ENCODE data around the gene RNF31. TPM values are rescaled to one million over a fixed set of nuclear protein-coding genes. Genes with fewer than 3 reads are reported as not detected.

Gene RNF31
- total and polyA plus RNA-seq, 4 experiments from 2014 or later = 44.3 to 113 (median 91.8) TPM

DNA sequence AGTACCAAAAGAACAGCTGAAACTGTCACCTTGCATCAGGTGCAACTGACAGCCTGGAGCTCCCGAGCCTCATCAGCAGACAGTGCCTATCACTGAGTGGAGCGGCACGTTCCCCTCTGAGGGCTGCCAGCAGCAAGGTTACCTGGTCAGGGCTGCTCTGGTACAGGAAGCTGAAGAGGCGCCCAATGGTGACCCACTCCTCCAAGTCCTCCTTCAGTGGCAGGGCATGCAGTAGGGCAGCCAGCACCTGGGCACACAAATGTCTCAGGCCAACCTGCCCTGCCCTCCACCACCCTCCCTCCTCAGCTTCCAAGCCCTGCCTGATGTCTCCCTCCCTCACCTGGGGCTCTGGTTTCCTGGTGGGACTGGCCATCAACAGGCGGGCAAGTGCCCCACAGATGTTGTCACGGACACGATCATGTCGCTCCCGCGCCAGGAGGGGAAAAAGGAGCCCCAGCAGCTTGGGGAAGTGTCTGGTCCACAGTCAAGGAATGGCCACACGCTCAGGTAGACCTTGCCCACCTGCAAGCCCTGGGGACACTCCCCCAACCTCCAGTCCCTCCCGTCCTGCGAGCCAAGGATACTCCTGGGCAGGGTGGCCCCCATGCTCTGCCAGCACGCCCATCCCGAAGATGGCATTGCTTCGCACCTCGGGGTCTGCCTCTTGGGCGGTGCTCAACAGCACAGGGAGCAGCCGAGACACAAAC lies 34.2 kb downstream of the RNF31 start:
- H3K27ac Mint-ChIP-seq = peak overlapping the region in 4 of 7 donors; percentile 5 to 66 (median 44)
- ChIA-PET CTCF (ENCODE audit: partially characterized antibody) (interaction anchor here (0.8 to 1.4 kb wide), 3 partner anchors 65 to 152 kb away, joined by 3 to 4 read pairs (median 3); no protein-coding TSS in a partner anchor), POLR2A (ENCODE audit: partially characterized antibody) (interaction anchor here (1.1 to 1.4 kb wide), 4 partner anchors 14 to 101 kb away, joined by 3 to 4 read pairs (median 4); partner anchors contain the start of genes MDP1 and TM9SF1)
- H3K4me3 ChIP-seq (ENCODE audit: low read length in 2 of 2) = no peak overlapping the region
- H3K36me3 ChIP-seq (ENCODE audit: insufficient read depth, low read length) = peaks cover 65% of the 10 kb centered on the region
- H3K27ac ChIP-seq (ENCODE audit: low read depth, low read length) = no peak overlapping the region
- no peaks in the 10 kb centered on the region for H3K9me3 ChIP-seq (ENCODE audit: control insufficient read depth in 1 of 2, low read length in 2 of 2)
- DNase-seq = no peak
- H3K36me3 Mint-ChIP-seq = peaks cover 19 to 68% of the 10 kb centered on the region in 2 donors
- peak overlapping the region in 1 of 8 donors; percentile 3 for H3K4me3 Mint-ChIP-seq
- H3K4me1 Mint-ChIP-seq = peaks cover 1 to 9% (median 4%) of the 10 kb centered on the region in 4 donors
- H3K27me3 ChIP-seq (ENCODE audit: insufficient read depth, low read length) = no peaks in the 10 kb centered on the region
- no peaks in the 10 kb centered on the region for H3K4me1 ChIP-seq (ENCODE audit: insufficient read depth, low read length)
- H3K27me3 Mint-ChIP-seq = no peaks in the 10 kb centered on the region
- intact Hi-C loops (cut with micrococcal nuclease) = no loop called here
- no peaks in the 10 kb centered on the region for H3K9me3 Mint-ChIP-seq

DNA sequence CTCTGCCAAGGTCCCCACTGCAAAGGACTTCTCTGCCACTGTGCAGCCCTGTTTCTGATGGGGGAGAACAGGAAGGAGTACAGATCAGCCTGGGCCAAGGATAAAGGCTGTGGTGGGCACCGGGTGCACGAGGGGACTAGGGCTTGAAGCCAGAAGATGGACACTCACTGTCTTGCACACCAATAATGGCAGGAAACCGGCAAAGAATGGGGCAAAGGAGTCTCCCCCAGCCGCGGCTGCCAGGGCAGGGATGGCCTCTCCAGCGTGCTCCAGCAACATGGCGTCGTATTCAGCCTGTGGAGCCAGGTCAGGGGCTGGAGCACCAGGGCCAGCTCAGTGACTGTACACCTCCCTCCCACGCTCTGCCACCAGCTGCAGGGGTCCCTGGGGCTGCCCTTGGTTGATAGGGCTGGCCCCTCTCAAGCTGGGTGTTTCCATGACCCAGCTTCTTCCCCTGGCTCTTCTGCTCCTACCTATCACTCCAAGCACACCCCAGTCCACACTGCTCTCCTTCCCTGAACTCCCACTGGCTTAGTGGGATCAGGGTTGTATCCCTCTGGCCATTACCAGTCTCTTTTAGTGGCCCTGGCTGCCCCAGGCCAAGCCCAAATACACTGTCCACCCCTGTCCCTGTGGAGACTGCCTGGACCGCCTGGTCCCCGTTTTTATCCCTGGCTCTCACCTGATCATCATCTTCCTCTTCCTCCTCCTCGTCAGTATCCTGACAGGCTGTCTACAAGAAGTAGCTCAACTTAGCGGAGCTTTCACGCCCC lies 35.0 kb downstream of the RNF31 start:
- Mint-ChIP-seq H3K4me3 (peak overlapping the region in 2 of 8 donors; percentile 3 to 57), H3K27me3 (no peaks in the 10 kb centered on the region), H3K9me3 (no peaks in the 10 kb centered on the region), H3K4me1 (peaks cover 5 to 16% (median 8%) of the 10 kb centered on the region in 4 donors), H3K36me3 (peaks cover 19 to 63% of the 10 kb centered on the region in 2 donors), H3K27ac (peak overlapping the region; percentile 29 to 83 (median 63))
- H3K9me3 ChIP-seq (ENCODE audit: control insufficient read depth in 1 of 2, low read length in 2 of 2) = no peaks in the 10 kb centered on the region
- no peaks in the 10 kb centered on the region for H3K27me3 ChIP-seq (ENCODE audit: insufficient read depth, low read length)
- DNase-seq = no peak
- CTCF ChIA-PET (ENCODE audit: partially characterized antibody) = interaction anchor here (0.9 to 1.4 kb wide), 2 partner anchors 73 to 75 kb away, joined by 3 read pairs; no protein-coding TSS in a partner anchor
- H3K36me3 ChIP-seq (ENCODE audit: insufficient read depth, low read length) = peaks cover 63% of the 10 kb centered on the region
- POLR2A ChIA-PET (ENCODE audit: partially characterized antibody) = interaction anchor here (1.1 to 1.4 kb wide), 4 partner anchors 13 to 101 kb away, joined by 3 to 4 read pairs (median 4); partner anchors contain the start of genes MDP1 and TM9SF1
- H3K4me1 ChIP-seq (ENCODE audit: insufficient read depth, low read length) = peaks cover 6% of the 10 kb centered on the region
- intact Hi-C loops (cut with micrococcal nuclease) = no loop called here
- no peak overlapping the region for H3K4me3 ChIP-seq (ENCODE audit: low read length in 2 of 2)
- no peak overlapping the region for H3K27ac ChIP-seq (ENCODE audit: low read depth, low read length)

GRCh38 chr14:24183014-24183481 lies 35.8 kb downstream of the RNF31 start:
- no peak for DNase-seq
- H3K4me1 ChIP-seq (ENCODE audit: insufficient read depth, low read length) = peaks cover 13% of the 10 kb centered on the region
- intact Hi-C loops (cut with micrococcal nuclease) = no loop called here
- POLR2A ChIA-PET (ENCODE audit: partially characterized antibody) = interaction anchor here (0.8 kb wide), 1 partner anchor 12 kb away, joined by 3 read pairs; the partner anchor contains the start of gene TM9SF1
- H3K36me3 ChIP-seq (ENCODE audit: insufficient read depth, low read length) = peaks cover 57% of the 10 kb centered on the region
- CTCF ChIA-PET (ENCODE audit: partially characterized antibody) = interaction anchor here (0.9 kb wide), 1 partner anchor 75 kb away, joined by 3 read pairs; no protein-coding TSS in a partner anchor
- no peaks in the 10 kb centered on the region for H3K27me3 ChIP-seq (ENCODE audit: insufficient read depth, low read length)
- Mint-ChIP-seq H3K4me3 (no peak overlapping the region), H3K4me1 (peaks cover 11 to 23% (median 15%) of the 10 kb centered on the region in 4 donors), H3K9me3 (no peaks in the 10 kb centered on the region), H3K27ac (peak overlapping the region in 3 of 7 donors; percentile 41 to 59 (median 57)), H3K36me3 (peaks cover 19 to 61% of the 10 kb centered on the region in 2 donors), H3K27me3 (no peaks in the 10 kb centered on the region)
- H3K9me3 ChIP-seq (ENCODE audit: control insufficient read depth in 1 of 2, low read length in 2 of 2) = no peaks in the 10 kb centered on the region
- H3K27ac ChIP-seq (ENCODE audit: low read depth, low read length) = no peak overlapping the region
- H3K4me3 ChIP-seq (ENCODE audit: low read length in 2 of 2) = no peak overlapping the region

DNA sequence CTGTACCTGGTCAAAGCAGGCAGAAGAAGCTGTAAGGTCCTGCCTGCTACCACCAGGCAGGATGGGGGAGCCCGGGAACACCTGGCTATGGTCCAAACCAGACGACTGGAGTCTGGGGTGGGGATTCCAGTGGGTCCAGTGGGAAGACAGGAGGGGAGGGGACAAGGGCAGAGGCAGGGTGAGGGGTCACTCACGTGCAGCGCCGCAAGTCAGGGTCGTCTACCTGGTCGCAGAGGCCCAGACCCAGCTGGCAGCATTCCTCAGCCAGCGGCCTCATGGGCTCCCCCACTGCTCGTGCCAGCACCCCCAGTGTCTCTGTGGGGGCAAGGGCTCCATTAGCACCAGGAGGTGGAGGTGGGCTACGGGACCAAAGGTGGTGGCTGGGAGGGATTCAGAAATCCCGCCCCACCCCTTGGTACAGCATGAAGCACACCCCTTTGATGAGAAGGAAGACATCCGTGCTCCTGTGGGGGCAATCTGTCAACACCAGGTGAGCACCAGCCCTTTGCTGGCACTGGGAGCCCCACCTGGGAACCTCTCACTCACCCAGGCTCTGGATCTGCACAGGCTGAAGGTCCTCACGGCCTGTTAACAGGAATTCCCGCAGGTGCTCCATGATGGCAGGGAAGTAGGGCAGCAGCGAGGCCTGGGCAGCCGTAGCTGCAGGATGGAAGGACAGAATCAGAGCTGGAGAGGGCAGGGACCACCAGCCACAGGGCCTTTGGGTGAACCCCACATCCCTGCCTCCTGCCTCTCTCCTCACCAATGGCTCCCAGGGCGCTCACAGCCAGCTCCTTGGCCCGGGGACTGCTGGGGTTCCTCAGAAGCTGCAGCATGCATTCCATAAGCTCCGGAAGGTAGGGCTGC lies 37.0 kb downstream of the RNF31 start:
- no peaks in the 10 kb centered on the region for H3K9me3 ChIP-seq (ENCODE audit: control insufficient read depth in 1 of 2, low read length in 2 of 2)
- no peak overlapping the region for H3K4me3 ChIP-seq (ENCODE audit: low read length in 2 of 2)
- intact Hi-C loops (cut with micrococcal nuclease) = no loop called here
- ChIA-PET CTCF (ENCODE audit: partially characterized antibody) (interaction anchor here (0.7 to 1.8 kb wide), 4 partner anchors 19 to 247 kb away, joined by 3 to 4 read pairs (median 4); partner anchors contain the start of gene IRF9), POLR2A (ENCODE audit: partially characterized antibody) (interaction anchor here (1.2 to 5.6 kb wide), 4 partner anchors 11 to 36 kb away, joined by 3 to 75 read pairs (median 24); partner anchors contain the start of genes CHMP4A, IRF9, PSME2 and RNF31)
- Mint-ChIP-seq H3K27me3 (no peaks in the 10 kb centered on the region), H3K4me3 (no peak overlapping the region), H3K4me1 (peaks cover 14 to 33% (median 22%) of the 10 kb centered on the region in 4 donors), H3K9me3 (no peaks in the 10 kb centered on the region), H3K27ac (no peak overlapping the region), H3K36me3 (peaks cover 18 to 62% of the 10 kb centered on the region in 2 donors)
- no peaks in the 10 kb centered on the region for H3K27me3 ChIP-seq (ENCODE audit: insufficient read depth, low read length)
- no peak overlapping the region for H3K27ac ChIP-seq (ENCODE audit: low read depth, low read length)
- peaks cover 48% of the 10 kb centered on the region for H3K36me3 ChIP-seq (ENCODE audit: insufficient read depth, low read length)
- peak in 1 of 5 donors; percentile 32 for DNase-seq
- H3K4me1 ChIP-seq (ENCODE audit: insufficient read depth, low read length) = peaks cover 22% of the 10 kb centered on the region

DNA sequence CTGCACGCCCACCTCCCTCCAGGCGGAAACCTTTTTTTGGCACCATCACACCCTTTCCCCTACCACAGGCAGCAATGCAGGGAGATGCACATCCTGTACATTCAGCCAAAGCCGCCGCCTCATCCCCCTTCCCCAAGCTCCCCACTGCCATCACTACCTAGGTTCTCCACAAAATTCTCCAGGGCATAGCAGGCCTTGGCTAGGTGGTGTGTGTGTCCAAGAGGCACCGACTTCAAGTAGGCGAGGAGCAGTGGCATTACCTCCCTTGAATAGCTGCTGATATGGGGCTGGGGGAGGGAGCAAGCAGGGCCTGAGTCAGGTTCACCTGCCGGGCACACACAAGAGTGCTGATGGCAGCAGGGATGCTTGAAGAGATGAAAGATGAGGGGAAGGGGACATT lies 37.7 kb downstream of the RNF31 start:
- no peak for DNase-seq
- Histone ChIP-seq H3K4me3 (ENCODE audit: low read length in 2 of 2) (no peak overlapping the region), H3K9me3 (ENCODE audit: control insufficient read depth in 1 of 2, low read length in 2 of 2) (no peaks in the 10 kb centered on the region), H3K27ac (ENCODE audit: low read depth, low read length) (no peak overlapping the region), H3K27me3 (ENCODE audit: insufficient read depth, low read length) (no peaks in the 10 kb centered on the region), H3K4me1 (ENCODE audit: insufficient read depth, low read length) (peaks cover 23% of the 10 kb centered on the region), H3K36me3 (ENCODE audit: insufficient read depth, low read length) (peaks cover 42% of the 10 kb centered on the region)
- Mint-ChIP-seq H3K27me3 (no peaks in the 10 kb centered on the region), H3K4me3 (no peak overlapping the region), H3K36me3 (peaks cover 16 to 58% of the 10 kb centered on the region in 2 donors), H3K4me1 (peaks cover 18 to 38% (median 25%) of the 10 kb centered on the region in 4 donors), H3K9me3 (no peaks in the 10 kb centered on the region), H3K27ac (peak overlapping the region in 2 of 7 donors; percentile 22 to 60)
- ChIA-PET CTCF (ENCODE audit: partially characterized antibody) (interaction anchor here (1.0 to 1.8 kb wide), 6 partner anchors 20 to 149 kb away, joined by 3 to 4 read pairs (median 4); partner anchors contain the start of genes DCAF11, IRF9 and NRL), POLR2A (ENCODE audit: partially characterized antibody) (interaction anchor here (0.8 to 5.6 kb wide), 5 partner anchors 23 to 70 kb away, joined by 3 to 75 read pairs (median 5); partner anchors contain the start of genes CHMP4A, DCAF11, IRF9 and NRL)
- intact Hi-C loops (cut with micrococcal nuclease) = no loop called here

DNA sequence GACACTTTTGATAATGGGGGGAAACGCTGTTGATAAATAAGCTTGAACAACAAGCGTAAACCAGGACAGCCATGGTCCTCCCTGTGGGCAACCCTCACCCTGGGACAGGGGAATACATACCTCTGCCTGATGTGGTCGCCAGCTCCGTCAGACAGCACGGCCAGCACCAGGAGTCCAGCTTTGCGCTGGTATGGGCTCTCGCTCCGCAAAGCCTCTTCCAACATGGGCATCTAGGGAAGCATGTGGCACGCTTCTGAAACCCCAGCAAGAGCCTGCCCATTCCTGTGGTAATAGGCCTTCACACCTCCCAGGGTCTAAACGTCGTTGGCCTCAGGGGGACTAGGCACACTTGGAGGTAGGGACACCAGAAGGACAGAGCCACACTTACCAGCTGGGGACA lies 38.4 kb downstream of the RNF31 start:
- Mint-ChIP-seq H3K9me3 (no peaks in the 10 kb centered on the region), H3K36me3 (peaks cover 11 to 56% of the 10 kb centered on the region in 2 donors), H3K27me3 (no peaks in the 10 kb centered on the region), H3K4me1 (peaks cover 17 to 42% (median 26%) of the 10 kb centered on the region in 4 donors), H3K27ac (peak overlapping the region in 3 of 7 donors; percentile 42 to 64 (median 60)), H3K4me3 (no peak overlapping the region)
- no peak overlapping the region for H3K27ac ChIP-seq (ENCODE audit: low read depth, low read length)
- H3K4me3 ChIP-seq (ENCODE audit: low read length in 2 of 2) = no peak overlapping the region
- no peaks in the 10 kb centered on the region for H3K9me3 ChIP-seq (ENCODE audit: control insufficient read depth in 1 of 2, low read length in 2 of 2)
- intact Hi-C loops (cut with micrococcal nuclease) = no loop called here
- POLR2A ChIA-PET (ENCODE audit: partially characterized antibody) = interaction anchor here (0.8 to 5.6 kb wide), 7 partner anchors 10 to 71 kb away, joined by 3 to 75 read pairs (median 5); partner anchors contain the start of genes CHMP4A, DCAF11, IRF9 and NRL
- DNase-seq = no peak
- peaks cover 39% of the 10 kb centered on the region for H3K36me3 ChIP-seq (ENCODE audit: insufficient read depth, low read length)
- no peaks in the 10 kb centered on the region for H3K27me3 ChIP-seq (ENCODE audit: insufficient read depth, low read length)
- CTCF ChIA-PET (ENCODE audit: partially characterized antibody) = interaction anchor here (1.0 to 1.8 kb wide), 6 partner anchors 21 to 148 kb away, joined by 3 to 4 read pairs (median 4); partner anchors contain the start of genes DCAF11, IRF9 and NRL
- peaks cover 23% of the 10 kb centered on the region for H3K4me1 ChIP-seq (ENCODE audit: insufficient read depth, low read length)
